Embryonic facial prominence (tissue), 1 donor: ENCODE results near the gene RAB40A.

Experiments used
- DNase-seq: peaks from one replicate; pipeline ENCODE4 v3.0.0-alpha.2; 2016; ENCODE audit errors: extremely low spot score

Gene RAB40A, protein sequence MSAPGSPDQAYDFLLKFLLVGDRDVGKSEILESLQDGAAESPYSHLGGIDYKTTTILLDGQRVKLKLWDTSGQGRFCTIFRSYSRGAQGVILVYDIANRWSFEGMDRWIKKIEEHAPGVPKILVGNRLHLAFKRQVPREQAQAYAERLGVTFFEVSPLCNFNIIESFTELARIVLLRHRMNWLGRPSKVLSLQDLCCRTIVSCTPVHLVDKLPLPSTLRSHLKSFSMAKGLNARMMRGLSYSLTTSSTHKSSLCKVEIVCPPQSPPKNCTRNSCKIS

DNA sequence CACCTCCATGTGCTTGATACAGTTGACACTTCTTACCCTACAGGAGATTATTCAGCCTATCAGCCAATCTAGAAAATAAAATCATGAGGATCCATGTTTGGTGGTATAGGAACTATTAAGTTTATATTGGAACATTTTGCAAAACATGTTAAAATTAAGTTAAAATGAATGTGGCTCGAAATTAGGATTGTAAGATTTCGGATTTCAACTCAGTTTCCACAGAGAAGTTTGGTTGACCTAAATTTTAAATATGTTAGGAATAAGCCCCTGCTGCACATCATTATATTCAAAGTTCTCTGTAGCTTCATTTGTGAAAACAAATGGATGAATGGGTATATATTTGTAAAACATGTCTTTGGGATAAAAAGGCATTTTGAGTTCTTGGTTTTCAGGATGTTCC is at the start of gene RAB40A:
RAB40A (minus strand) TSS at position 101 of the 400 bp plus-strand sequence. CDS start 18,733 bp downstream, outside the sequence.
- no peak for DNase-seq

DNA sequence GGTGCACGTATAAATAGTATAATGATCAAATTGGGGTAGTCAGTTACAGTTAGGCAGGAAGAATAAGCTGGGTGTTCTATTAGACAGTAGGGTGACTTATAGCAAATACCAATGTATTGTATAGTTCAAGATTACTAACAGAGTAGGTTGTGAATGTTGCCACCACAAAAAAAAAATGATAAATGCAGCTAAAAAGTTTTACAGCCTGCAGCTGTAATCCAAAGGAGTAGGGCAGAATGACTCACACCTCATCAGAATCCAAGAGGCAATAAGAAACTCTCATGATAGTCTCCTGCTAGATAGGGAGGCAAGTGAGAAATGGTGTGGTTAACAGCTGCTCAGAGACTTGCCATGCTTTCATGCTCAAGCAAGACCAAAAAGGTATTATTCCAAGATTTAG is 46.5 kb upstream of the RAB40A start:
- DNase-seq: no peak

DNA sequence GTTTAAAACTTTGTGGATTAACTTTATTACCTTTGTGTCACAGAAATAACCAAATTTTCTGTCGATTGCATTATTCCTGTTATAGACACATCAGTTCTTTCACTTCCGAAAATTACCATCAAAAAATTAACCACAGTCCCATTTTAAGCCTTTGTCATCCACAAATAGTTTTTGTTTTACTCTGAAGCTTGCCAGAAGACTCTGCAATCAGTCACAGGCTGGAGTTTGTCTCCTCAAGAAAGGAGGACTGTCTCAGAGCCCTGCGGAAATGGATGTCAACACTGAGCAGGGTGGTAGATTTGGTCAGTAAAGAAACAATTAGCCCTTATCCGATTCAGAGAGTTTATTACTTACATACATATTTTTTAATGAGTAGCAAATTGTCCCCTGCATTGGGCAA is 45.9 kb upstream of the RAB40A start:
- no peak for DNase-seq

DNA sequence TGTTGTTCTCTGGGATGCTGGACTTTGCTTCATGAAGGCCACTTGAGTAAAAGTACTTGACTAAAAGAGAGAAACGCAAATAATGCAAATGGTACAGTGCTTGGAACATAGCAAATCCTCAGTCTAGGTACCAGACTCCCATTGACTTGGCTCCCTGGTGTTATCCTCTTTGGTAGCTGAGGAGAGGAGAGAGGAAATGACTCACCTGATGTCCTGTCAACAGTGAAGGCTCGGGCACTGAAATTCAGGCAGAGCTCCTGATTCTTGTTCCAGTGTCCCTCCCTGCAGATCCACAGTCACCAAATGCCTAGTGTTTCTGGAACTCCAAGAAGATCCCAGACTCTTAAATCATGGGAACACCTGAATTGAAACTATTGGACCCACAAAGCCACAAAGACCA is 43.5 kb upstream of the RAB40A start:
- DNase-seq: no peak

DNA sequence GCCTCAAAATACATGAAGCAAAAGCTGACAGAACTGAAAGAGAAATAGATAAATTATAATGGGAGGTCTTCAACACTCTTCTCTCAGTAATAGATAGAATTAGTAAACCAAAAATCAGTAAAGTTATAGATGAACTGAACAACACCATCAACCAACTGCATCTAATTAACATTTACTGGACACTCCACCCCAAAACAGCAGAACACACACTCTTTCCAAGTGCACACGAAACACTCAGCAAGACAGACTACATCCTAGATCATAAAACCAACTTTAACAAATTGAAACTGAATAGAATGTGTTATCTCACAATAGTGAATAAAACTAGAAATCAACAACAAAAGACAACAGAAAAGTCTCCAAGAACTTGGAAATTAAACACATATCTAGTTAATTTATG is 41.0 kb upstream of the RAB40A start:
- DNase-seq: no peak

DNA sequence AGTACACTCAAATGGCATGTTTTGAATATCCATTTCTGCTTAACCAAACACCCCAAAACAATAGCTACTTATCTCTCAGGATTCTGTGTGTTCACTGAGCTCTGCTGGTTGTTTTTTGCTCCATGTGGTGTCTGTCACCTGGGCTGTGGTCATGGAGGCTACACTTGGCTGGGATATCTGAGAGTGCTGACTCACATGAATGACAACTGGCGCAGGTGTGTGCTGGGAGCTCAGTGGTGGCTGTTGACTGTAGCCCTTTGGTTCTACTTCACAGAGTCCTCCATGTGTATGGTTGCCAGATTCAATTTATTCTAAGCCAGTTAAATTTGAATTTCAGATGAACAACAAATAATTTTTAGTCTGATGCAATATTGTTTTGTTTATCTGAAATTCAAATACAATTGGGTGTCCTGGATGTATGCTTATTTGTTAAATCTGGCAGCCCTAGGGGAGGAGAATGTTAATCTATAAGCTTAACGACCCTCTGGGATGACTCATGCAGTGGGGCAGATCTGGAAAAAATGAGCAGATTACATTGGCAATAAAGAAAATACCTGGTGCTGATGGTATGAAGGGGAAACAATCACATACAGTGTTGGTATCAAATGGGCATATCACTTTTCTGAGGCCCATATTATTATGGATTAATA is 37.8 kb upstream of the RAB40A start:
- no peak for DNase-seq

DNA sequence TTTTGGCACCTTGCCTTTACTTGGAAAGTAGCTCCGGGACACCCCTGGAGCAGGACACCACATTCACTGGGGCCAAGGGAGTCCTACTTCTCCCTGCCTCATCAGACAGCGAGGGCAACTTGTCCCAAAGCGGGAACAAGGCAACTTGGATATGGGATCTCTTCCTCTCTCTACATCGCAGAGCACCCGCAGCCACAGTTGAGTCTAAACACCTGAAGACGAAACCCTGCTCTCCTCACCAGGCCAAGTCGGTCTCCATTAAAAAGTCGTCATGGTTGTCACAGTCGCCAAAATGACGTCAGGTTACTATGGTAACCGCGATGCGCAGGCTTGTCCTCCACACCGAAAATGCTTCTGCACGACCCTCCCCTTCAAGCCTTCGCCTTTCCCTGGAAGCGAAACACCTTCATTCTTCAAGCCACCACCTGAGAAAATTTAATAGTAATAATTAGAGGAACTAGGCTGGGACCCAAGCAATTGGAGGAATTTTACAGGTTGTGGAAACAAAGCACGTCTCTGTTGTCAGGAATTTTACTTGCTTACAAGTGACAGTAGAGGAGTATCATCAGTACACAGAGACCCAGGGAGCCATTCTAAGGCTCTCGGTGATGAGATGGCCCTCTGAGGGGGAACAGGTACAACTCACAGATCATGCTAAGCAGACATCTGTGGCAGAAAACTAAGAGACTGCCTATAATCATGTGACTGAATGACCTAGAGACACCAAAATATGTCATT is 35.6 kb upstream of the RAB40A start:
- DNase-seq: peak; percentile 32

DNA sequence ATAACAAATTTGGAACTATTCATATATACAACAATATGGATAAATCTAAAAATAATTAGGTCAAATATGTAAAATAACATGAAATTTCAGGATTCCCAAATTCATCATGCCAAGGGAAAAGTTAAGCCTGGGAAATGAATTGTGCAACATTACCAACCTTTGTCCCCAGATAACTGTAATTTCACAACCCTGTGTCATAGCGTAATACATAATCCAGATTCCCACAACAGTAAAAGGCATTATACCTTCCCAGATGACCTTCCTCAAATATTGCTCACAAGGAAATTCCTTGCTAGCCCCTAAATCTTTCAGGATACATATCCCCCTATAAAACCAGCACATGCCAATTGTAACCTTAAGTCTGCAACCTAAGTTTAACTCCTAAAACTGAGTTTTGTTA is 32.9 kb upstream of the RAB40A start:
- no peak for DNase-seq

DNA sequence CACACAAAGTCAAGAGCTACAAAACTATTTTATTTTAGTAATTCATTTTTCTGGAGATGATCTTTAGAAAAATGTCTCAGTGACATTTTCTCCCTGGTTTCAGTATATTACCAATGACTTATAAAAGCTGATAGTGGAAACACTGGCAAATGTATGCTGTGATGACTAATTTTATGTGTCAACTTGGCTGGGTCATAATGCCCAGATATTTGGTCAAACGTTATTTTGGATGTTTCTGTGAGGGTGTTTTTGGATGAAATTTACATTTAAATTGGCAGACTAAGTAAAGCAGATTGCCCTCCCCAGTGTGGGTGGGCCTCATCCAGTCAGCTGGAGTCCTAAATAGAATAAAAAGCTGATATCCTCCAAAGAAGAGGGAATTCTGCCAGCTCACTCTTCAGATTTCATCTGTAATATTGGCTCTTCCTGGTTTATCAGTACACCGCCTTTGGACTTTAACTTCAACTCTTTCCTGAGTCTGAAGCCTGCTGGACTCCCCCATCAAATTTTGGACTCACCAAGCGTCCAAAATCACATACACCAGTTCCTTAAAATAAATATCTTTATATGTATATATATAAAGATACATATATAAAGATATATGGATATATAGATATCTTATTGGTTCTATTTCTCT is 31.2 kb upstream of the RAB40A start:
- no peak for DNase-seq

DNA sequence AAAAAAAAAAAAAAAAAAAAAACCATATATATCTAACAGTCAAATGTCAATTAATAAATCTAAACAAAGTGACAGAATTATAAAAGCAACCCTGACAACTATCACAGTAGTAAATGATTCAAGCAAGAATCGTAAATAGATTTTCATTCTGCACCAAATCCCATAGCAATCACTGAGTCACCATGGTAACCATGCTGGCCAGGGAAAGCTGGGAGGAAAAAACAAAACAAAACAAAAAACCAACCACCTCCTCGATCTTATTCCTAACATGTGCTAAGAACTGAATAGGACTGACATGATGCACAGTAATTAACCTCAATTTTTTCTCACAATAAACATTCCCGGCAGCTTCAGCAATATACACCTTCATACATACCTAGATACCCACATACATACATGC is 30.6 kb upstream of the RAB40A start:
- DNase-seq: no peak

DNA sequence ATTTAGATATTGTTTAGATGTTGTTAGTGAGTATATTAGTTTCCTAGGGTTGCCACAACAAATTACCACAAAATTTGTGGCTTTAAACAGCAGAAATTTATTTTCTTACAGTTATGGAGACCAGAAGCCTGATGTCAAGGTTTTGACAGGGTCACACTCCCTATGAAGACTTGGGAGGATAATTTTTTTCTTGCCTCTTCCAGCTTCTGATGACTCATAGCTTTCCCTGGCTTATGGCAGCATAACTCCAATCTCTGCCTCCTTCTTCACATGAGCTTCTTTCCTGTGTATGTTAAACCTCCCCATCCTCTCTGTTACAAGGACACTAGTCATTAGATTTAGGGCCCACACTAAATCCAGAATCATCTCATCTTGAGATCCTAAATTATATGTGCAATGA is 20.9 kb upstream of the RAB40A start:
- DNase-seq: no peak

DNA sequence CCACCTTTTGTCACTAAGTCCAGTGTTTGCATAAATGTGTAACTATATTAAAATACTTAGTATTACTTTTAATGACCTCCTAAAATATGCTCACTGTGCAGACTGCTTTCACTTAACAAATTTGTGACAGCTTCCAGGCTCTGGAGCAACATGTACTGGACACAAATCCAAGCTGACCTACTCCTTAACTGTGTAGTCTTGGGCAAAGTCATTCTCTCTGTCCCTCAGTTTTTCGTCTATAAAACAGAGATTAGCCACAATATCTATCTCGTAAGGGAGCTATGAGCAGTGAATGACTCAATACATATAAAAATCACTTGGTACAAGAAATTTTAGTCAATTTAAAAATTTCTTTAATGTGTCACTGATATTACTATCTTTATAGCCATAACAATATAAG is 20.4 kb upstream of the RAB40A start:
- no peak for DNase-seq

DNA sequence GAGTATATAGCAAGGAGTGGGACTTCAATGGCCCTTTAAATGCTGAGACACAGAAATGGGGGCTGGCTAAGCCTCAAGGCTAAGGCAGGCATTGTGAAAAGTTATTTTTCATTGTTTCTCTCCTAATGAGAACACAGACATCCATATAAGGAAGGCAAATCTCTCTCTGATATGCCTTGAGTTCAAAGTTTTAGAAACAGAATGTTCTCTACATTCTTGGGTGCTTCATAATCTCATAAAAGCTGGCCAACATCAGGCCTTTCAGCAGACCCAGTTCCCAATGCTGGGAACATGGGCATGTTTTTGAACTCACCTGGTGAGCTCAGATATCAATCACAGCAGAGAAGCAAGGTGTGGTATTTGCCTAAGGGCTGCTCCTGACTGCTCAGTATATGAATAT is 19.4 kb upstream of the RAB40A start:
- no peak for DNase-seq

DNA sequence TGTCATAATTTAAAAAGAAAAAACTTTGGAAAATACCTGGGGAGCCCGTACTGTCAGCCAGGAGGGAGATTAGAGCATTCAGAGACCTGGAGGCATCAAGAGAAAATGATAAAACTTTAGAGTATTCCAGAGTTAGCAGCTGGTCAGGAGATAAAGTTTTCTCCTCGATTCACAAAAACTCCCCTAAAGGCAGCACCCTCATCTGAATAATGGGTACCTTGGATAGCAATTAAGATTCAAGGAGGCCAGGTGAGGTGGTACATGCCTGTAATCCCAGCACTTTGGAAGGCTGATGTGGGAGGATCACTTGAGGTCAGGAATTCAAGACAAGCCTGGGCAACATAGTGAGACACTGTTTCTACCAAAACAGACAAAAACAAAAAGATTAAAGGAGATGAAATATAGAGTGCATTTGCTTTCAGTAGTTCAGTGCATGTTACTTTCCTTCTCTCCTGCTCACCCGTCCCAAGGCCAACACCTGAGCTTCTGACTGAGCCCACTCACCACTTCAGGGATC is 18.6 kb upstream of the RAB40A start:
- no peak for DNase-seq

DNA sequence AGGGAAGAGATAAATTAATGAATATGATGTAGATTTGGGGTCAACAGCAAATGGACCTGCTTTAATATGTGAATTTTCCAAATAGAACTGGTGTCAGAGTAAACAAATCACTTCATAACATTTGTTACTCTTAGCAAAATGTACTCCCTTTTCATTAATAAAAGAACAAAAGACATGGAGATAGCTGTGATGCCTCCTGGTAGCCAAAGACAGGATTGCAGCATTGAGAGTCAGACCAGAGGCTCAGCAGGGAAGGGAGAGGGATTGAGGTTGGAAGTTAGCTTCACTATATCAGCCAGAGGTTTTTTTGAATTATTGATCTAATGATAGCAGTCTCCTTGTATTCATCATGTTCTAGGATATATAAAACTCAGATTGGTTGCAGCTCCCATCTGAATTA is 17.4 kb upstream of the RAB40A start:
- DNase-seq: no peak

DNA sequence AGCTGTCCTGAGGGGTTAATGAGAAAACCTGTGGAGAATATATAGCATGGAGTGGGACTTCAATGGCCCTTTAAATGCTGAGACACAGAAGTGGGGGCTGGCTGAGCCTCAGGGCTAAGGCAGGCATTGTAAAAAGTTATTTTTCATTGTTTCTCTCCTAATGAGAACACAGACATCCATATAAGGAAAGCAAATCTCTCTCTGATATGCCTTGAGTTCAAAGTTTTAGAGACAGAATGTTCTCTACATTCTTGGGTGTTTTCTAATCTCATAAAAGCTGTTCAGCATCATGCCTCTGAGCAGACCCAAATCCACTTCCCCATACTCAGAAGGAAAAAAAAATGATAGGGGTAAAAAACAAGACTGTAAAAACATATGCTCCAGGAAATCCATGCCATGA is 16.8 kb upstream of the RAB40A start:
- DNase-seq: no peak

DNA sequence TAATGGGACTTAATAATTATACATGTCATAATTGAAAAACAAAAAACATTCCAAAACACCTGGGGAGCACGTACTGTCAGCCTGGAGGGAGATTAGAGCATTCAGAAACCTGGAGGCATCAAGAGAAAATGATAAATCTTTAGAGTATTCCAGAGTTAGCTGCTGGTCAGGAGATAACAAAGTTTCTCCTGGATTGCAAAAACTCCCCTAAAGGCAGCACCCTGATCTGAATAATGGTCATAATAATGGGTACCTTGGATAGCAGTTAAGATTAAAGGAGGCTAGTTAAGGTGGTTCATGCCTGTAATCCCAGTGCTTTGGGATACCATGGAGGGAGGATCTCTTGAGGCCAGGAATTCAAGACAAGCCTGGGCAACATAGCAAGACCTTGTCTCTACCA is 15.9 kb upstream of the RAB40A start:
- DNase-seq: no peak

DNA sequence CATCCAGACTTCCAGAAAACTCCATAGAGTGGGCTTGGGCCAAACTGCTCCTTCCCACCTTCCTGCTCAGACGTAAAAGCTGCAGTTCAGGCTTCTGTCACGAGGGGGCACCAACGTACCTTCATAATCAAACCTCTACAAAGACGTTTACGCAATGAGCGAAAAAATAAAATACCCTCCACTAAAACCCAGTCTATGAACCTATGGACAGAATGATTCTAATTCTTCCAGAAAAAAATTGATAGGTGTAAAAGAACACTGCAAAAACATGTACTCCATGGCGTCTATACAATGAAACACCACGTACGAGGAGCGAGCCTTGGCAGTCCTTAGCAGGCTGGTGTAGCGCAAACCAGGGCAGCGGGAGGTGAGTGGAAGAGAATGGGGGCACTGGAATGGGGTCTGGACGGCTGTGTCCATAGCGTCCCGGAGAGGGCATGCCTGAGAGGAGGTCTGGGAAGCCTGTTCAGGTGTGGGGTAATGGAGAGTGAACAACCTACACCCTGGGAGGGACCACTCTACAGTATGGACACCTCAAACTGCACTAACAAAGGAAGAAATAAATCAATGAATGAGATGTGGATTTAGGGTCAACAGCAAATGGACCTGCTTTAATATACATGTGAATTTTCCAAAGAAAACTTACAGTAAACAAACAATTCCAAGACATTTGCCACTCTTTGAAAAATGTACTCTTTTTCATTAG is 14.4 kb upstream of the RAB40A start:
- DNase-seq: peak; percentile 22

DNA sequence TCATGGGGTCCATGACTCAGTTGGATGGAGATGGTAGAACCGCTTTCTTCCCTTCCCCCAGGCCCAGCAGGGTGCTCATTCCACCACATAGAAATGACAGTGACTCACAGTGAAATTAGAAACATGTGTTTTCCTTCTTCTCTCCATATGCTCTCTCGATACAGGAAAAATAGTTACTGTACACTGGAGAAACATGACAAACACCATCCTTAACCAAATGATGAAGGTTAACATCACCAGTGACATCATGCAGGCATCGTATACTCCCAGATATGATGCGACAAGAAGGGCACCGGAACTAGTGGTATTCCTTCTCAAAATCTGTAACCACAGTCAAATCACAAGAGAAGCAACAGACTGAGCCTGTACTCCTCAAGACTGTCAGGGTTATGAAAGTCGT is 11.7 kb upstream of the RAB40A start:
- no peak for DNase-seq

DNA sequence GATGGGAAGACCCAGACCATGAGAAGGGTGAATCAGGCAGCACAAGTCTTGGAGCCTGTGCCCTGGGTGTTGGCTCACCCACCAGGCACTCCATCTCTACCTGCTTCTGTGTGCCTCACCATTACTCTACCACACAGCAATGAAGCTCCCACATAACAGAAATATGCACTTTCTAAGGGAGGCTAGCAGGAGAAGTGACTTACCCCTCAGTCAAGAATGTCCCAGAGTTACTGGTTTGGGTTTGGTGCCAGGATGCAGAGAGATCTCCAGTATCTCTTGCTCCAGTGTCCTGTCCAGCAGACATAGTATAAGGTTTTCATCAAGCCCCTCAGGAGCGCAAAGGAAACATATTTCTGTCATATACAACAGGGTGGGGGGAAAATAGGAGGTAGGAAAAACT is 11.3 kb upstream of the RAB40A start:
- DNase-seq: no peak

DNA sequence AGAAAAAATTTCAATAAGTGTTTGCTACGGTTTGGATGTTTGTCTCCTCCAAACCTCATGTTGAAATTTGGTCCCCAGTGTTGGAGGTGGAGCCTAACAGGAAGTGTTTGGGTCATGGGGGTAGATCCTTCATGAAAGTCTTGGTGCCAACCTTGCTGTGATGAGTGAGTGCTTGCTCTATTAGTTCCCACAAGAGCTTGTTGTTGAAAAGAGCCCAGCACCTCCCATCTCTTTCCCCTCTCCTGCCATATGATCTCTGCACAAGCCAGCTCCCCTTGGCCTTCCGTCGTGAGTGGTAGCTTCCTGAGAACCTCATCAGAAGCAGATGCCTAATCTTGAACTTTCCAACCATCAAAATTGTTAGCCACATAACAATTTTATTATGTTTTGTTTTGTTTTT is 10.3 kb upstream of the RAB40A start:
- DNase-seq: no peak

DNA sequence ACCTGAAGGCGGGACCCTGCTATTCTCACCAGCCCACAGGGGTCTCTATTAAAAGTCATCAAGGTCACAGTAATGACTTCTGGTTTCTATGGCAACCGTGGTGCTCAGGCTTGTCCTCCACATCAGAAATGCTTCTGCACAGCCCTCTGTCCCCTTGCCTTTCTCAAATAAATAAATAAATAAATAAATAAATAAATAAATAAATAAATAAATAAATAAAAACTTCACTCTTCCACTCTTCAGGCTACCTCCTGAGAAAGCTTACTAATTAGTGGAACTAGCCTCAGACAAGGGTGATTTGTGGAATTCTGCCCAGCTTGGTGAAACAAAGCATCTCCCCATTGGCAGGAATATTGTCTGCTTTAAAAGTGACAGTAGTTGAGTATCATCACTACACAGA is 5.5 kb upstream of the RAB40A start:
- no peak for DNase-seq
